Measurements from ENCODE around the gene ZNF804B. TPM values are rescaled to one million over a fixed set of nuclear protein-coding genes. Genes with fewer than 3 reads are reported as not detected.

ZNF804B gene
- total RNA-seq, 2 experiments from 2014 or later, result not detected

GRCh38 chr7:89339748-89340147 lies 580.2 kb downstream of the ZNF804B start:
- DNase-seq (ENCODE audit: low spot score), result no peak
- ChIA-PET CTCF (ENCODE audit: unreplicated experiment) (no interaction called here), POLR2A (no interaction called here)
- H4K20me1 ChIP-seq (ENCODE audit: insufficient read depth, low read length), result no peaks in the 10 kb centered on the region
- H3K27ac ChIP-seq (ENCODE audit: low read depth, low read length, poor library complexity, severe bottlenecking), result no peak overlapping the region
- no peak for TF ChIP-seq CTCF (conservative IDR thresholded peaks at IDR 0.05; ENCODE audit: low read length)
- TF ChIP-seq EZH2phosphoT487 (IDR thresholded peaks at IDR 0.05; ENCODE audit: borderline replicate concordance, low read depth, low read length), result no peak
- no peak overlapping the region for H3K4me2 ChIP-seq (ENCODE audit: low read length)
- no peaks in the 10 kb centered on the region for H3K9me2 ChIP-seq (ENCODE audit: insufficient read depth, low read length)
- intact Hi-C loops (cut with micrococcal nuclease; ENCODE audit: unreplicated experiment), result no loop called here
- H3K79me2 ChIP-seq (ENCODE audit: insufficient read depth, low read depth, low read length), result no peaks in the 10 kb centered on the region
- BruUV-seq (replicated peaks), result no TSS peak
- no peaks in the 10 kb centered on the region for H3K36me3 ChIP-seq (ENCODE audit: insufficient read depth, low read length)
- no peaks in the 10 kb centered on the region for H3K4me1 ChIP-seq (ENCODE audit: insufficient read depth, low read length, poor library complexity, severe bottlenecking)
- no peaks in the 10 kb centered on the region for H3K9me3 ChIP-seq (ENCODE audit: low read length)
- H2AFZ ChIP-seq (ENCODE audit: low read length), result no peak overlapping the region
- H3K4me3 ChIP-seq (ENCODE audit: low read depth, low read length, poor library complexity, severe bottlenecking), result no peak overlapping the region

GRCh38 chr7:89357121-89357520 lies 597.6 kb downstream of the ZNF804B start:
- no peak for DNase-seq (ENCODE audit: low spot score)
- POLR2A ChIA-PET, result no interaction called here
- no peaks in the 10 kb centered on the region for H3K79me2 ChIP-seq (ENCODE audit: insufficient read depth, low read depth, low read length)
- H3K9me2 ChIP-seq (ENCODE audit: insufficient read depth, low read length), result no peaks in the 10 kb centered on the region
- no peak overlapping the region for H2AFZ ChIP-seq (ENCODE audit: low read length)
- no peaks in the 10 kb centered on the region for H3K36me3 ChIP-seq (ENCODE audit: insufficient read depth, low read length)
- CTCF ChIA-PET (ENCODE audit: unreplicated experiment), result no interaction called here
- H3K9me3 ChIP-seq (ENCODE audit: low read length), result no peaks in the 10 kb centered on the region
- no peaks in the 10 kb centered on the region for H4K20me1 ChIP-seq (ENCODE audit: insufficient read depth, low read length)
- H3K4me2 ChIP-seq (ENCODE audit: low read length), result no peak overlapping the region
- H3K27ac ChIP-seq (ENCODE audit: low read depth, low read length, poor library complexity, severe bottlenecking), result no peak overlapping the region
- intact Hi-C loops (cut with micrococcal nuclease; ENCODE audit: unreplicated experiment), result no loop called here
- BruUV-seq (replicated peaks), result no TSS peak
- H3K4me1 ChIP-seq (ENCODE audit: insufficient read depth, low read length, poor library complexity, severe bottlenecking), result no peaks in the 10 kb centered on the region
- no peak for TF ChIP-seq EZH2phosphoT487 (IDR thresholded peaks at IDR 0.05; ENCODE audit: borderline replicate concordance, low read depth, low read length)
- TF ChIP-seq CTCF (conservative IDR thresholded peaks at IDR 0.05; ENCODE audit: low read length), result no peak
- H3K4me3 ChIP-seq (ENCODE audit: low read depth, low read length, poor library complexity, severe bottlenecking), result no peak overlapping the region

- ChIA-PET POLR2A (no interaction called here), CTCF (ENCODE audit: unreplicated experiment) (no interaction called here)
- no peaks in the 10 kb centered on the region for H3K36me3 ChIP-seq (ENCODE audit: insufficient read depth, low read length)
- BruUV-seq (replicated peaks), result no TSS peak
- no peak overlapping the region for H2AFZ ChIP-seq (ENCODE audit: low read length)
- H3K4me2 ChIP-seq (ENCODE audit: low read length), result no peak overlapping the region
- H3K4me1 ChIP-seq (ENCODE audit: insufficient read depth, low read length, poor library complexity, severe bottlenecking), result no peaks in the 10 kb centered on the region
- no peaks in the 10 kb centered on the region for H4K20me1 ChIP-seq (ENCODE audit: insufficient read depth, low read length)
- no peak overlapping the region for H3K27ac ChIP-seq (ENCODE audit: low read depth, low read length, poor library complexity, severe bottlenecking)
- no peaks in the 10 kb centered on the region; the same call in 1 of the 2 replicates for H3K9me2 ChIP-seq (ENCODE audit: insufficient read depth, low read length)
- H3K79me2 ChIP-seq (ENCODE audit: insufficient read depth, low read depth, low read length), result no peaks in the 10 kb centered on the region
- H3K4me3 ChIP-seq (ENCODE audit: low read depth, low read length, poor library complexity, severe bottlenecking), result no peak overlapping the region
- intact Hi-C loops (cut with micrococcal nuclease; ENCODE audit: unreplicated experiment), result no loop called here
- DNase-seq (ENCODE audit: low spot score), result no peak
- no peak for TF ChIP-seq EZH2phosphoT487 (IDR thresholded peaks at IDR 0.05; ENCODE audit: borderline replicate concordance, low read depth, low read length)
- no peak for TF ChIP-seq CTCF (conservative IDR thresholded peaks at IDR 0.05; ENCODE audit: low read length)
- no peaks in the 10 kb centered on the region for H3K9me3 ChIP-seq (ENCODE audit: low read length)
Observed at GRCh38 chr7:89377219-89377618, 617.7 kb downstream of the ZNF804B start.

All from OCI-LY7 (cell line).